ENCODE measurements around the gene EVI5L.
"Not testable (repeated sequence)": the region's sequence is repeated elsewhere in the genome, so short reads cannot be mapped to it uniquely, and the experiment has no call there.

Gene EVI5L

DNA sequence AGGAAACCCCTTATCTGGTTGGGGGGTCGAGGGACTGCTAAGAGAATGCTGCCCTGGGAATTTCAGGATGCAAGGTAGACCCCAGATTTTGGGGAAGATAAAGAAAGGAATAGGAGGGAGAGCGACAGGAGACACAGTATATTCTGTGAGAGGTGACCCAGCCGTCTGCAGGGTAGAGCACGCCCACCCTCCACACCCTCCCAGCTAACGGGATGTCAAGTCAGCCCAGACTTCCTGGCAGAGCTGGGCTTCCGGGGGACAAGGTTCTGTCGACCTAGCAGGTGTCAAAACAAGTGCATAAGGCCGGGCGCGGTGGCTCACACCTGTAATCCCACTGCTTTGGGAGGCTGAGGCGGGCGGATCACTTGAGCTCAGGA is 44.9 kb downstream of the EVI5L start:
- no peak for DNase-seq

DNA sequence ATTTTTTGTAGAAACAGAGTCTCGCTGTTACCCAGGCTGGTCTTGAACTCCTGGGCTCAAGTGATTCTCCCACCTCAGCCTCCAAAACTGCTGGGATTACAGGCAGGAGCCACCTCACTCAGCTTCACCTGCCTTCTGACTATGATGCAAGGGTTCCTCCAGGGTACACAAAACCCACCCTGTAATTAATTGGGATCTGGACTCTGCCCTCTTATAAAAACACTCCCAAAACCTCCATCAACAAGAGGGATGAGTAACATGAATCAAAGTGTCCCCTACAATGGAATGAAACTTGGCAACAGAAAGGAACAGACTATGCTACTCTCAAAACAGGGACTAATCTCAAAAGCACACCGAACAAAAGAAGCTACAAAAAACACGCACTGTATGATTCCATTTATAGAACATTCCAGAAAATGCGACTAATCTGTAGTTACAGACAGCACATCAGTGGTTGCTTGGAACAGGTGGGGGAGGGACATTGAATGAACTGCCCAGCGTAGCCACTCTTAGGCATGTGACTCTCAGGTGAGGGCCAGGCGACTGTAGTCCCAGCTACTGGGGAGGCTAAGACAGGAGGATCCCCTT is 47.3 kb downstream of the EVI5L start:
- no peak for DNase-seq

DNA sequence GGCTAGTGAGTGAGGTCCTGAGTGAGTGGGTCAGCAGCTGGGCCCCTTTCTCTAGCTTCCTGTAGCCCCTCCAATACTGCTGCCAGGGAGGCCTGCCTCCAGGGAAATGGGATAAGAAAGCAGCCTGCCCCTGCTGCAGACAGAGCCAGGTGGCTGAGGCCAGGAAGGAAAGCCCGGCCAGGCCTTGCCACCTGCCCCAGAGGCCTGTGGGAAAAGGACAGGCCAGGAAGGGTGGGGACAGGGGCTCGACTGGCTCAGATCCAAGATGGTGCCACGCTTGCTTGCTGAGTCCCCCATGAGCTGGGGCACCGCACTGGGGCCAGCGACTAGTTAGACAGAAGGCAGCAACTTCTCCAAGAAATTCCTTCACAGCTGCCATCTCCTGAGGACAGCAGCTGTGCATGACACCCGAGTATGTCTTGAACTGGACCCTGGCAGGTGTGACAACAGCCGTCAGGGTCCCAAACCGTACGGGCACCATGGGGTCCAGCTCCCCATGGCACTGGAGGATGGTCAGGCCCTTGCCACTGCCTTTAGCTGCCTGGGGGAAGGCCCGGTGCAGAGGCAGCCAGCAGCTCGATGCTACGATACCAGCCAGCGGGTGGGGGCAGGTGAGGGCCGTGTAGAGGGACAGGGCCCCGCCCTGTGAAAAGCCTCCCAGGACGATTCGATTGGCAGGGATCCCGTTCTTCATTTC is 49.2 kb downstream of the EVI5L start:
- no peak for DNase-seq

DNA sequence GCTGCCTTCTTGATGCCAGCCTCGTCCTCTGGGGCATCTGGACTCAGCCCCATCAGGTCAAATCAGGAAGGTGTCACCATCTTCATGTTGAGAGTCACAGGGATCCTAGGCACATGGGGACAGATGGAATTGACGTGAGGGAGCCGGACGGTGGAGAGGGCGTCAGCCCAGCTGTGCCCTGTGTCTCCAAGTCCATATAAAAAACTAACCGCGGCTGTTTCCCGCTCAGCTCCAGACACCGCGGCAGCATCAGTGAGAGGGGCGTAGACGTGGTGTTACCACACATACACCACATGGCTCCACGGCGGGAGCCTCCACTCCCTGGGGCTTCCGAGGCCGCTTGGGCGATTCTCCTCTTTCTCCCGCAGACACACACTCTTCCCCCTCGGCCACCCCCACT is 49.8 kb downstream of the EVI5L start:
- no peak for DNase-seq

DNA sequence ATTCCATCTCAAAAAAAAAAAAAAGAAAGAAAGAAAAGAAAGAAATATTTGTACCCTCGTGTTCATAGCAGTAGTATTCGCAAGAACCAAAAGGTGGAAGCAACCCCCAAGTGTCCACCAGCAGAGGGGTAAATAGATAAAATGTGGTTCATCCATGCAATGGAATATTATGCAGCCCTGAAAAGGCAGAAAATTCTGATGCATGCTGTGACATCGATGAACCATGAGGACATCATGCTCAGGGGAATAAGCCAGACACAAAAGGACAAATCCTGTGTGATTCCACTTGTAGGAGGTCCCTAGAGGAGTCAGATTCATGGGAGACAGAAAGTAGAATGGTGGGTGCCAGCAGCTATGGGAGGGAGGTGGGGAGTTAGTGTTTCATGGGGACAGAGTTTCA is 51.9 kb downstream of the EVI5L start:
- DNase-seq = no peak

DNA sequence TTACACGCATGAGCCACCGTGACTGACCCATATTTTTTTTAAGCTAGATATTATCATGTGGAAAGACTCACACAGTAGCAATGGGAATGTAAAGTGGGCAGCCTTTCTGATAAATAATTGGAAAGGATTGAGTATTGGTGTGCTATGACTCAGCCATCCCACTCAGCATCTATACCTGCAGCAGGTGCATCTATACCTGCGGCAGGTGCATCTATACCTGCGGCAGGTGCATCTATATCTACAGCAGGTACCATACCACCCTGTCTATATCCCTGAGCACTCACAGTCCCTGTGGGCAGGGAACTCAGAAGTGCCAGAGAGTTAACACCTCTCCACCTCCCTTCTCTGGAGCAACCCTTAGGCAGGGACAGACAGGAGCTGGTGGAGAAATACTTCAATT is 53.1 kb downstream of the EVI5L start:
- no peak for DNase-seq

DNA sequence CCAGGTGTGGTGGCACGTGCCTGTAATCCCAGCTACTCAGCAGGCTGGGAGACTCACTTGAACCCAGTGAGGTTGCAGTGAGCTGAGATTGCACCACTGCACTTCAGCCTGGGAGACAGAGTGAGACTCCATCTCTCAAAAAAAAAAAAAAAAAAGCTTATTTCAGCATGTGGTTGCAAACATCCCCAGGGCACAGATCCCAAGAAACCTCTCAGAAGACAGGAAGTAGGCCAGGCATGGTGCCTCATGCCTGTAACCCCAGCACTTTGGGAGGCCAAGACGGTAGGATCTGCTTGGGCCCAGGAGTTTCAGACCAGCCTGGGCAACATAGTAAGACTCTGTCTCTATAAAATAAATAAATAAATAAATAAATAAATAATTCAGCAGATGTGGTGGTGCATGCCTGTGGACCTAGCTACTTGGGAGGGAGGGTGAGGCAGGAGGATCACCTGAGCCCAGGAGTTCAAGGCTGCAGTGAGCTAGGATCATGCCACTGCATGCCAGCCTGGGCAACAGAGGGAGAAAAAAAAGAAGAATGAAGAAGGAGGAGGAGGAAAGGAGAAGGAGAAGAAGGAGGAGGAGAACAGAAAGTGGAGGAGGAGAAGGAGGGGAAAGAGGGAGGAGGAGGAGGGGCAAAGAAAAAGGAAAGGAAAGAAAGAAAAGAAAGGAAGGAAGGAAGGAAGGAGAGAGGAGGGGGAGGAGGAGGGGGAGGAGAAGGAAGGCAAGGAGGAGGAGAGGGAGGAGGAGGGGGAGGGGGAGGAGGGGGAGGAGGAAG is 54.0 kb downstream of the EVI5L start:
- DNase-seq = no peak

DNA sequence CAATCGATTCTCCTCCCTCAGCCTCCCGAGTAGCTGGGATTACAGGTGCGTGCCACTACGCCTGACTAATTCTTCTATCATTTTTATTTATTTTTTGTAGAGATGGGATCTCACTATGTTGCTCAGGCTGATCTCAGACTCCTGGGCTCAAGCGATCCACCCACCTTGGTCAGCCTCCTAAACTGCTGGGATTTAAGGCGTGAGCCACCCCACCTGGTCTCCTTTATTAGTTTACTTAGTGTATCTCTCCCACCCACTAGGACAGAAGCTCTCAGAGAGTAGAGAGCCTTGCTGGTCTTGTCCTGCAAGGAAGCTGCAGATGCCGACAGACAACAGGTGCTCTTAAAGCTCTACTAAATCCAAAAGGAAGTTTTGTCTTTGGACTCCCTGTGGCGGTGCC is 55.8 kb downstream of the EVI5L start:
- DNase-seq = no peak

DNA sequence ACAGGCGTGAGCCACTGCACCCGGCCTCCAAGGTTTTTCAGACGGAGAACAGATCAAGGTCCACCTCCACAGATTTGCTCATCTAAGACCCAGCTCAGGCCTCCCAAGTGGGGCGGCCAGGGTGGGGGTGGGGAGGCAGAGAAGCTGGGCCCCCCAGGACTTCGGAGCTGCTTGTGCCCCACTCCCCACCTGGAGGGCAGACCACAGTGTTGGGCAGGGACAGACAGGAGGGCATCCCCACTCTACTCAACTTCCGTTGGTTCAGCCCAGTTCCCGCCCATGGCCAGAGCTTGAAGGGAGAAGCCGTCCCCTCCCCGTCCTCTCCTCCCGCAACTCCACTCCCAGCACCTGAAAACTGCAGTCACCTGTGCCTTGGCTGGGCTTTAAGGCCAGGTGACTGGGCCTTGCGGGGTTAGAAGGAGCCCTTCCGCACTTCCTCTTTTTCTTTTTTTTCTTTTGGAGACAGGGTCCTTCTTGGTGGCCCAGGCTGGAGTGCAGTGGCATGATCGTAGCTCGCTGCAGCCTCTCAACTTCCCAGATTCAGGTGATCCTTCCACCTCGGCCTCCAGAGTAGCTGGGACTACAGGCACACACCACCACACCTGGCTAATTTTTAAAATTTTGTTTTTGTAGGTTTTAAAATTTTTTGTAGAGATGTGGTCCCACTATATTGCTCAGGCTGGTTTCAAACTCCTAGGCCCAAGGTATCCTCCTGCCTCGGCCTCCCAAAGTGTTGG is 57.6 kb downstream of the EVI5L start:
- no peak for DNase-seq

DNA sequence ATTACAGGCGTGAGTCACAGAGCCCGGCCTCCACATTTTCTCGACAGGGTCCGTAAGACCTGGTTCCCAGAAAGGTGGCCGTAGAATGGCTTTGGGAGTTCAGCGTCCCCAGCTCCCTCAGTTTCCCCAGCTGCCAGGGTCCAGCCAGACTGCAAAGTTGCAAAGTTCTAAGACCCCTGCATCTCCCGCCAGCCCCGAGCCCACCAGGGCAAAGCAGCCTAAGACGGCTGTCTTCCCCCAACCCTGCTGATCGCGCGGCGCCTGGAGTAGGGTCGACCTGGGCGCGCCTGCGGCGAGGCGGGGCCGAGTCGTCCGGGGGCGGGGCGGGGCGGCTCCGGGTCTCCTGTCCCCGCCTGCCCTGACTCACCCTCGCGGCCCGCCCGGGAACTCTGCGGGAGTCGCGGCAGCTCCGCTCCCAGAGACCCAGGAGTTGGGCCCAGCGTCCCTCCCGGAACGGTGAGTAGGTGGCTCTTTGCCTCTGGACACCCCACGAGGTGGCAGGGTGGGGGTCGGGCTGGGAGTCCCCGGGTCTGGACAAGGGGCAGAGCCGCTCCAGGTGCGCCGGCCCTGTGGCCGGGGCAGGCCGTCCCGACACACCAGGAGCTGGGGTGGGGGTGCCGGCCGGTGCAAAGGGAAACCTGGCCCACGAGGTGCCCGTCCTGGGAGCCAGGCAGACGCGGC is 58.3 kb downstream of the EVI5L start, which contains the start of gene LRRC8E:
Gene LRRC8E, plus strand, starts transcription at position 366 of the 681 bp plus-strand sequence. CDS start 7,094 bp downstream, outside the sequence.
- DNase-seq = peak; percentile 38 to 58

DNA sequence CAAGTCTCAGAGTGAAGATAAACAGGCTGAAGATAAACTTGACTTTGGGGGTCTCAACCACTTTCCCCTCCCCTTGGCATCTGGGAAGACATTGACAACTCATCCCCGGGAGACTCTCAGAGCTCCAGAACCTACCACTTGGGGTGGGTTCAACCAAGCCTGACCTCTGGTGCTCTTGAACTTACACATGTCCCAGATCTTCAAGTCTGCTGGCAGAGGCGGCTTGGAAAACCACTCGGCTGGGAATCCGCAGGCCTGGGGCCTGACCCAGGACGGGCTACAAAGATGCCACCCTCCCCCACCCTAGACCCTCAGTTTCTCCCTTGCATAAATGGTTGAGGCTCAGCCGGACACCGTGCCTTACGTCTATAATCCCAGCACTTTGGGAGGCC is 58.8 kb downstream of the EVI5L start:
- no peak for DNase-seq

DNA sequence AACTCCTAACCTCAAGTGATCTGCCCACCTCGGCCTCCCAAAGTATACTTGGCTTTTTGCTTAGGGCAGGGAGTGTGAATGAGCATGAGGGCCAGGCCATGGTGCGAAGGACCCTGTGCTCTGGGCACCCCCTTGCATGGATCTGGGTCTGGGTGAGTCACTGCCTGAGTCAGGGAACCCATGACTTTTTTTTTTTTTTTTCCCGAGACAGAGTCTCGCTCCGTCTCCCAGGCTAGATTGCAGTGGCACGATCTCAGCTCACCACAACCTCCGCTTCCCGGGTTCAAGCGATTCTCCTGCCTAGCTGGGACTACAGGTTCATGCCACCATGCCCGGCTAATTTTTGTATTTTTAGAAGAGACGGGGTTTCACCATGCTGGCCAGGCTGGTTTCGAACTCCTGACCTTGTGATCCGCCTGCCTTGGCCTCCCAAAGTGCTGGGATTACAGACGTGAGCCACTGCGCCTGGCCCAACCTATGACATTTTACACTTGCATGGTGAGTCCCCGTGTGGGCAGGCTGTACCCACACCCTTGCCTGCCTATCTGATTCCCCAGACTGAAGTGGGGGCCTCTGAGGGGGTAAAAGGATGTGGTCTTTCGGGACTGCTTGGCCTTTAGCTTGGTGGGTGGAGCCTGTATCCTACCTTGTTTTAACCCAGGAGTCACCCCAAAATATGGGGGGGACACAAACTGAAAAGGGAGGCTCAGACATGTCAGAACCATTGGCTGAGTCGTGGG is 63.5 kb downstream of the EVI5L start:
- not testable (repeated sequence) for DNase-seq

DNA sequence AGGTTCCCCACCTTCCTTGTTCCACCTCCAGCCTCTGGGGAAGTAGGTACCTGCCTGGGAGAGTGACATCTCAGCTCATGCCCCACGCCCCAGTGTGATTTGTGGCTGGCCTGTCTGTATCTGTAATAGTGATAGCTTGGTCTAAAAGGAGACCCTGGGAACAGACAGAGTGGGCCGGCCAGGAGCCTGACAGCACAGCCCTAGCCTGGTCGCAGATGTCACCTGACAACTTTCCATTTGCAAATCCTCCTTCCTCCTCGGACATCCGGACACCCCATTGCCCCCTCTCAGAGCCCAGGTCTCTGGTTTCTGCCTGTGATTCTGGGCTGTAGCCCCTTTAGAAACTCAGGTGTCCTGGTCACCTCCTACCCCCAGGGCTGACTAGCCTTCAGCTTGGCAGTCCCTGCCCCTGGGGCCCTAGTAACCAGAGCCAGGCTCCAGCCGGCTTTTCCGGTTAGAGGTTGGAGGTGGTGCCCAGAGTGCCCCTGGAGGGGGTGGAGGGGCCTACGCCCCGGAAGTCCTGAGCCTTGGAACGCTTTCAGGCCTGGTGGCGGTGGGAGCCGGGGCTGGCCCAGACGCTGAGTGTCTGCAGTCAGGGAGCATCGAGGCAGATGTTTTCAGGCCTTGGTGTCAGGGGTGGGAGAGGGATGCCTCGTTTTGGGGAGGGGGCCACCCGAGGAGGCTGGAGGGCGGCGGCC is 64.7 kb downstream of the EVI5L start:
- DNase-seq = no peak

DNA sequence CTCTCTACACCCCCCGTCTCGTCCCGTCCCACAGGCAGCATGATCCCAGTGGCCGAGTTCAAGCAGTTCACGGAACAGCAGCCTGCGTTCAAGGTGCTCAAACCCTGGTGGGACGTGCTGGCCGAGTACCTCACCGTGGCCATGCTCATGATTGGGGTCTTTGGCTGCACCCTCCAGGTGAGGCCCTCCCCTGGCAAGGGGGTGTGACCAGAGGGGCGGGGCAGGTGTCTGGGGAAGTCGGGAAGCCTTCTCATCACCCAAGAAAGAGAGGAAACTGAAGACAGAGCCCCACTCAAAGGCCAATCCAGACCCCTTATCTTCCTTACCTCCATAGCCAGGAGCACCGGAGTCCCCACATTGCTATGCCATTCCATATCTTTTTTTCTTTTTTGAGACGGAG is 65.5 kb downstream of the EVI5L start:
- DNase-seq = no peak

DNA sequence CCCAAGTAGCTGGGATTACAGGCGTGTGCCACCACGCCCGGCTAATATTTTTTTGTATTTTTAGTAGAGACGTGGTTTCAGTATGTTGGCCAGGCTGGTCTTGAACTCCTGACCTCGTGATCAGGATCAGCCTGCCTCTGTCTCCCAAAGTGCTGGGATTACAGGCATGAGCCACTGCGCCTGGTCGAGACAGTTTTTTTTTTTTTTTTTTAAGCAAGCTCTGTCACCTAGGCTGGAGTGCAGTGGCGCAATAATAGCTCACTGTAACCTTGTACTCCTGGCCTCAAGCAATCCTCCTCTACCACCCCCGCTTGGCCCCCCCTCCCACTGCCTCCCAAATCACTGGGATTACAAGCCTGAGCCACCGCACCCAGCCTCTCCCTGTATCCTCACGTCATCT is 67.3 kb downstream of the EVI5L start:
- no peak for DNase-seq

DNA sequence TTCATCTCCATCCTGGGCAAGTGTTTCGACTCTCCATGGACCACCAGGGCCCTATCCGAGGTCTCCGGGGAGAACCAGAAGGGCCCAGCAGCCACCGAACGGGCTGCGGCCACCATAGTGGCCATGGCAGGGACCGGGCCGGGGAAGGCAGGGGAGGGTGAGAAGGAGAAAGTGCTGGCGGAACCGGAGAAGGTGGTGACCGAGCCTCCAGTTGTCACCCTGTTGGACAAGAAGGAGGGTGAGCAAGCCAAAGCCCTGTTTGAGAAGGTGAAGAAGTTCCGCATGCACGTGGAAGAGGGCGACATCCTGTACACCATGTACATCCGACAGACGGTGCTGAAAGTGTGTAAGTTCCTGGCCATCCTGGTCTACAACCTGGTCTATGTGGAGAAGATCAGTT is 68.9 kb downstream of the EVI5L start:
- DNase-seq = no peak

DNA sequence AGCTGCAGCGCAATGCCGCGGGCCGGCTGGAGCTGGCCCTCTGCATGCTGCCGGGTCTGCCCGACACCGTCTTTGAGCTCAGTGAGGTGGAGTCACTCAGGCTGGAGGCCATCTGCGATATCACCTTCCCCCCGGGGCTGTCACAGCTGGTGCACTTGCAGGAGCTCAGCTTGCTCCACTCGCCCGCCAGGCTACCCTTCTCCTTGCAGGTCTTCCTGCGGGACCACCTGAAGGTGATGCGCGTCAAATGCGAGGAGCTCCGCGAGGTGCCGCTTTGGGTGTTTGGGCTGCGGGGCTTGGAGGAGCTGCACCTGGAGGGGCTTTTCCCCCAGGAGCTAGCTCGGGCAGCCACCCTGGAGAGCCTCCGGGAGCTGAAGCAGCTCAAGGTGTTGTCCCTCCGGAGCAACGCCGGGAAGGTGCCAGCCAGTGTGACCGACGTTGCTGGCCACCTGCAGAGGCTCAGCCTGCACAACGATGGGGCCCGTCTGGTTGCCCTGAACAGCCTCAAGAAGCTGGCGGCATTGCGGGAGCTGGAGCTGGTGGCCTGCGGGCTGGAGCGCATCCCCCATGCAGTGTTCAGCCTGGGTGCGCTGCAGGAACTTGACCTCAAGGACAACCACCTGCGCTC is 69.8 kb downstream of the EVI5L start:
- no peak for DNase-seq

DNA sequence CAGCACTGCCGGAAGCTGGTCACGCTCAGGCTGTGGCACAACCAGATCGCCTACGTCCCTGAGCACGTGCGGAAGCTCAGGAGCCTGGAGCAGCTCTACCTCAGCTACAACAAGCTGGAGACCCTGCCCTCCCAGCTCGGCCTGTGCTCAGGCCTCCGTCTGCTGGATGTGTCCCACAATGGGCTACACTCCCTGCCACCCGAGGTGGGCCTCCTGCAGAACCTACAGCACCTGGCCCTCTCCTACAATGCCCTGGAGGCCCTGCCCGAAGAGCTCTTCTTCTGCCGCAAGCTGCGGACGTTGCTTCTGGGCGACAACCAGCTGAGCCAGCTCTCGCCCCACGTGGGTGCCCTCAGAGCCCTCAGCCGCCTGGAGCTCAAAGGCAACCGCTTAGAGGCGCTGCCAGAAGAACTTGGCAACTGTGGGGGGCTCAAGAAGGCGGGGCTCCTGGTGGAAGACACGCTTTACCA is 70.4 kb downstream of the EVI5L start:
- DNase-seq = no peak

DNA sequence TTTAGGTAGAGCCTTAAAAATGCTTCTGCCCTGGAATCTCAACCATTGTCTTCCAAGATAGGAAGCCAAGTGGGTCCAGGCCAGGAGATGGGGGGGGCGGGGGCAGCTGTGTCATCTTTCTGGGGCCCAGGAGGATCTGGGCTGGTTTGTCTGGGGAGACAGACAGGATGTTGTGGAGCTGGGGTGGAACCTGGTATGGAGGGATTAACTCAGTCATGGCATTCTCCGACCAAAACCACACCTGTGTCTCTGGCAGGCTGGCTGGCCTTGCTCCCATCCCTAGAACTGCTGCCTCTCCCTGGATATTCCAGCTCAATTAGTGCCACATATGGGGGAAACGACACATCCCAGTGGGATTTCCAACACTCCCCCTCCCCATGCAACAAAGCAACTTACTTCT is 70.9 kb downstream of the EVI5L start:
- no peak for DNase-seq

DNA sequence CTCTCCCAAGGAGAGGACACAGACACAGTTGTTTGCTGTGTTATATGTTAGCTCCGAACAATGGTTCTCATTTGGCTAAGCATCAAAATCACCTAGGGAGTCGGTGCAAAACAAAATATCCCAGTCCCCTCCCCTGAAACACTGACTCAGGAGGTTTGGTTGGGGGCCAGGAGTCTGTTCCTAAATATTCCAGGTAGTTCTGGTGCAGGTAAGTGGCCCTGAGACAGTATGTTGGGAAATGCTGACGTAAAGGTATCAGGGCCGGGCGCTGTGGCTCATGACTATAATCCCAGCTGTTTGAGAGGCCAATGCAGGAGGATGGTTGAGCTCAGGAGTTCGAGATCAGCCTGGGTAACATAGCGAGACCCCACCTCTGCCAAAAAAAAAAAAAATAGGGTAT is 71.3 kb downstream of the EVI5L start:
- DNase-seq = no peak

DNA sequence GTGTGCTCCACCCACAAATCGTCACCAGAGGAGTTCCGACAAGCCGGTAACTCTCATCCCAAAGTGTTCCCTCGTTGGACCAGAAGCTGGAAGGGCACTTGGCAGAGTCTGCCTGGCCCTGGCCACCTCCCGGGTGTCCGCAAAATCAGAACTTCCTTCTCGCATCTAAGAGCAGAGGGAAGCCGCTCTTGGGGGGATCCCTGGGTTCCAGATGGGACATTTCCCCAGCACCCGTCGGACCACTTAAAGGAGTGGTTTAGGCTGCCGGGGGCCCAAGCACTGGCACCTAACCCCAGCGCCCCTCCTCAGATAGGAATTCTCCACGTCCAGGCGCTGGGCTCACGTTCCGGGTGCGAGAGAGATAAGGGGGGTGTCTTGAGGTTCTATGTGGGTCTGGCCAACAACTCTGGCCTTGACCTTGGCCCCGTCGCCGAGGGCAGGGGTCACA is 72.8 kb downstream of the EVI5L start:
- no peak for DNase-seq

Data from stimulated activated CD4-positive, alpha-beta T cell treated with anti-CD3 and anti-CD28 coated beads, Interleukin-4, amount 100 ng/mL, for 4 hours (primary cell).